ENCODE measurements around the gene RND3.

Gene RND3

GRCh38 chr2:150472511-150472899 is 15.0 kb downstream of the RND3 start:
- peaks cover 93% of the 10 kb centered on the region for H3K4me1 ChIP-seq (ENCODE audit: control insufficient read depth, insufficient read depth, low read length)
- peak overlapping the region; percentile 38 for H3K4me2 ChIP-seq (ENCODE audit: low read length)
- no peaks in the 10 kb centered on the region for H3K9me3 ChIP-seq (replicated peaks; ENCODE audit: low read length)
- H3K9ac ChIP-seq (ENCODE audit: low read depth, low read length), result peak overlapping the region; percentile 37
- no peaks in the 10 kb centered on the region for H3K27me3 ChIP-seq (ENCODE audit: control insufficient read depth, insufficient read depth, low read length)
- peak overlapping the region; percentile 15 for H3K4me3 ChIP-seq (ENCODE audit: low read length)
- H3K36me3 ChIP-seq (ENCODE audit: insufficient read depth, low read length), result peaks cover 96% of the 10 kb centered on the region

- Histone ChIP-seq H3K4me1 (ENCODE audit: control insufficient read depth, insufficient read depth, low read length) (peaks cover 93% of the 10 kb centered on the region), H3K9me3 (replicated peaks; ENCODE audit: low read length) (no peaks in the 10 kb centered on the region), H3K4me3 (ENCODE audit: low read length) (peak overlapping the region; percentile 15), H3K36me3 (ENCODE audit: insufficient read depth, low read length) (peaks cover 93% of the 10 kb centered on the region), H3K4me2 (ENCODE audit: low read length) (peak overlapping the region; percentile 38), H3K9ac (ENCODE audit: low read depth, low read length) (peak overlapping the region; percentile 37), H3K27me3 (ENCODE audit: control insufficient read depth, insufficient read depth, low read length) (no peaks in the 10 kb centered on the region)
These were observed 15.5 kb downstream of the RND3 start for GRCh38 chr2:150471813-150472510.

DNA sequence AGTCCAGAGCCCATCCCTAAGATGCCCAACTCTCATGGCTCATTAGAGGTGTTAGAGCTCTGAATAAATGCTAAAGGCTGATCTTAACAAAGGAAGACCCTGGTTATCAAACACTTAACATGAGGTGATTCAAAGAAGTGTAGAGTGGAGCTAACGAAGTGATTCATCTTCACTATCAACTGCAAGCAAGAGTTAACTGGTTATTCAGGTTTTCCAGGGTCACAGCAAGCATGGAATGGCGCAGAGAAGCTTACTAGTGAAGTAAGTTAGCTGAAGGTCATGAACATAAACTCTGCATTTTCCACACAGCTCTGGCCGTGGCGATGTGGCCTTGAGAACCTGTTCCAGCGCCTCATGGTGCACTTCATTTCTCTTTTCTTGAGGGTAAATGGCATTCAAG is 17.0 kb downstream of the RND3 start:
- Histone ChIP-seq H3K4me2 (ENCODE audit: low read length) (no peak overlapping the region), H3K4me1 (ENCODE audit: control insufficient read depth, insufficient read depth, low read length) (peaks cover 86% of the 10 kb centered on the region), H3K9ac (ENCODE audit: low read depth, low read length) (no peak overlapping the region), H3K36me3 (ENCODE audit: insufficient read depth, low read length) (peaks cover 78% of the 10 kb centered on the region), H3K9me3 (replicated peaks; ENCODE audit: low read length) (no peaks in the 10 kb centered on the region), H3K27me3 (ENCODE audit: control insufficient read depth, insufficient read depth, low read length) (no peaks in the 10 kb centered on the region), H3K4me3 (ENCODE audit: low read length) (no peak overlapping the region)

- H3K9me3 ChIP-seq (replicated peaks; ENCODE audit: low read length), result no peaks in the 10 kb centered on the region
- H3K36me3 ChIP-seq (ENCODE audit: insufficient read depth, low read length), result peaks cover 71% of the 10 kb centered on the region
- no peak overlapping the region for H3K4me2 ChIP-seq (ENCODE audit: low read length)
- H3K9ac ChIP-seq (ENCODE audit: low read depth, low read length), result no peak overlapping the region
- H3K4me1 ChIP-seq (ENCODE audit: control insufficient read depth, insufficient read depth, low read length), result peaks cover 80% of the 10 kb centered on the region
- H3K4me3 ChIP-seq (ENCODE audit: low read length), result no peak overlapping the region
- H3K27me3 ChIP-seq (ENCODE audit: control insufficient read depth, insufficient read depth, low read length), result no peaks in the 10 kb centered on the region
These were observed 17.7 kb downstream of the RND3 start for GRCh38 chr2:150469706-150470274.

DNA sequence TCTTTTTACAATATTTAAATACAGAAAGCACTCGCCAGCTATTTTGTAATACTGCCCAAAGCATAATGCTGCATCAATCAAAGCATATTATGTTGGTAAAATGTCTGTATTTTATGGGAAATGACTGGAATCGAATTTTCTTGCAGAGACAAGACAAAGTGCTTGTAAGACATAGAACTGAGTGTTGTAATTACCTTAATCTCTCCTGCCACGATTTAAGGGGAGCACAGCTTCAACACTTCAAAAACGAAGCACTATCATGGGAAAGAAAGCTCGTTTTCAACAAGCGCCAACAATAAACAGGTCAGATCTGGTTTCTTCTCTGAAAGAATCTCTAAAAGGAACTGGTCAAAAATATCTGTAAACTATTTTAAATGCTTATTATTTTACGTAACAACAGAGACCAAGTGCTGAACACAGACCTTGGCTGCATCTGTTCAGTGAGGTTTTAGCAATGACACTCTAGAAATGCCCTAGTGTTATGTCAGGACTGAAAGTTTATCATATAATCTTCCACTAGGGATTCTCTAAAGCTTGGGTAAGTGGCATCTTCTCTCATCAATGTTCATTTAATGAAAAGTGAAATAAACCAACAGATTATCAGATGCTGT is 19.0 kb downstream of the RND3 start:
- no peak overlapping the region for H3K4me2 ChIP-seq (ENCODE audit: low read length)
- H3K9me3 ChIP-seq (replicated peaks; ENCODE audit: low read length), result no peaks in the 10 kb centered on the region
- H3K36me3 ChIP-seq (ENCODE audit: insufficient read depth, low read length), result peaks cover 58% of the 10 kb centered on the region
- peaks cover 75% of the 10 kb centered on the region for H3K4me1 ChIP-seq (ENCODE audit: control insufficient read depth, insufficient read depth, low read length)
- H3K27me3 ChIP-seq (ENCODE audit: control insufficient read depth, insufficient read depth, low read length), result no peaks in the 10 kb centered on the region
- peak overlapping the region; percentile 1 for H3K9ac ChIP-seq (ENCODE audit: low read depth, low read length)
- no peak overlapping the region for H3K4me3 ChIP-seq (ENCODE audit: low read length)

- Histone ChIP-seq H3K36me3 (ENCODE audit: insufficient read depth, low read length) (peaks cover 53% of the 10 kb centered on the region), H3K4me3 (ENCODE audit: low read length) (no peak overlapping the region), H3K27me3 (ENCODE audit: control insufficient read depth, insufficient read depth, low read length) (no peaks in the 10 kb centered on the region), H3K9ac (ENCODE audit: low read depth, low read length) (peak overlapping the region; percentile 35), H3K4me1 (ENCODE audit: control insufficient read depth, insufficient read depth, low read length) (peaks cover 66% of the 10 kb centered on the region), H3K4me2 (ENCODE audit: low read length) (peak overlapping the region; percentile 41), H3K9me3 (replicated peaks; ENCODE audit: low read length) (no peaks in the 10 kb centered on the region)
These were observed 19.9 kb downstream of the RND3 start for GRCh38 chr2:150467621-150467963.

- Histone ChIP-seq H3K4me3 (ENCODE audit: low read length) (no peak overlapping the region), H3K9ac (ENCODE audit: low read depth, low read length) (peak overlapping the region; percentile 35), H3K9me3 (replicated peaks; ENCODE audit: low read length) (no peaks in the 10 kb centered on the region), H3K4me2 (ENCODE audit: low read length) (peak overlapping the region; percentile 41), H3K4me1 (ENCODE audit: control insufficient read depth, insufficient read depth, low read length) (peaks cover 60% of the 10 kb centered on the region), H3K36me3 (ENCODE audit: insufficient read depth, low read length) (peaks cover 47% of the 10 kb centered on the region), H3K27me3 (ENCODE audit: control insufficient read depth, insufficient read depth, low read length) (no peaks in the 10 kb centered on the region)
These were observed 20.5 kb downstream of the RND3 start for GRCh38 chr2:150466741-150467620.

GRCh38 chr2:150465703-150466569 is 21.5 kb downstream of the RND3 start:
- Histone ChIP-seq H3K27me3 (ENCODE audit: control insufficient read depth, insufficient read depth, low read length) (no peaks in the 10 kb centered on the region), H3K9me3 (replicated peaks; ENCODE audit: low read length) (no peaks in the 10 kb centered on the region), H3K4me3 (ENCODE audit: low read length) (no peak overlapping the region), H3K4me1 (ENCODE audit: control insufficient read depth, insufficient read depth, low read length) (peaks cover 54% of the 10 kb centered on the region), H3K4me2 (ENCODE audit: low read length) (no peak overlapping the region), H3K9ac (ENCODE audit: low read depth, low read length) (peak overlapping the region; percentile 35), H3K36me3 (ENCODE audit: insufficient read depth, low read length) (peaks cover 37% of the 10 kb centered on the region)

DNA sequence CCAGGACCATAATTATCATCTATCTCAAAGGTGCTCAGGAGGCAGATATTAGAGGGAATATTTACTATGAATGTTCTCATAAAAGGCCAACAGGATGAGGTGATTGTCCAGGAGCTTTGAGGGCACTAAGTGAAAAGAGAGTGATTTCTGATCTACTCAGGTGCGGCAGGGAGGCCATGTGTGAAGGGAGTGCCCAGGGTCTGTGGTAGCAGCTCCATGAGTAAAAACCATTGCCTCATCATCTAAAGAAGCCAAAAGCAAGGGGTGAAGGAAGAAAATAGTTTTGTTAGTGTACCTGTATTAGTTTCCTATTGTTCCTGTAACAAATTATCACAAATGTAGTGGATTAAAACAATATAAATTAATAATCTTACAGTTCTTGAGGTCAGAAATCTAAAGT is 22.5 kb downstream of the RND3 start:
- Histone ChIP-seq H3K4me3 (ENCODE audit: low read length) (no peak overlapping the region), H3K9me3 (replicated peaks; ENCODE audit: low read length) (no peaks in the 10 kb centered on the region), H3K27me3 (ENCODE audit: control insufficient read depth, insufficient read depth, low read length) (no peaks in the 10 kb centered on the region), H3K4me1 (ENCODE audit: control insufficient read depth, insufficient read depth, low read length) (peaks cover 46% of the 10 kb centered on the region), H3K9ac (ENCODE audit: low read depth, low read length) (no peak overlapping the region), H3K36me3 (ENCODE audit: insufficient read depth, low read length) (peaks cover 27% of the 10 kb centered on the region), H3K4me2 (ENCODE audit: low read length) (no peak overlapping the region)

DNA sequence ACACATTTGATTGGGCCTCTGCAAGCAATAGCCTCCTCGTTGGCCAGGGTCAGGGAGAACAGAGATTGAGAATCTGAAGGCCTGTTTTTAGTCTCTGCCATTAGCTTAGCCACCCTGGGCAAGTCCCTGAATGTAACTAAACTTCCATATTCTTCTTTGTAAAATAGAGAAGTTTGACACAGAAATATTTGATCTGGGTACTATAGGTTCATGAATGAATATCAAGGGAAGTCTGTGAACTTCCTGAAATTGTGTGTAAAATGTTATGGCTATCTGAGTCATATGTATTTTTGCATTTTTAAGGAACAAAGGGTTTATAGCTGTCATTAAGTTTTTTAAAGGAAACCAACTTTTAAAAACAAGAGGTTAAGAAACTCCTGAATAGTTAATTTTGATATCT is 23.2 kb downstream of the RND3 start:
- Histone ChIP-seq H3K9me3 (replicated peaks; ENCODE audit: low read length) (no peaks in the 10 kb centered on the region), H3K9ac (ENCODE audit: low read depth, low read length) (no peak overlapping the region), H3K36me3 (ENCODE audit: insufficient read depth, low read length) (peaks cover 20% of the 10 kb centered on the region), H3K4me1 (ENCODE audit: control insufficient read depth, insufficient read depth, low read length) (peaks cover 40% of the 10 kb centered on the region), H3K4me3 (ENCODE audit: low read length) (no peak overlapping the region), H3K27me3 (ENCODE audit: control insufficient read depth, insufficient read depth, low read length) (no peaks in the 10 kb centered on the region), H3K4me2 (ENCODE audit: low read length) (no peak overlapping the region)

Data from skeletal muscle satellite cell (primary cell).